ENCODE data around the gene SPHK2. TPM values are rescaled to one million over a fixed set of nuclear protein-coding genes. Genes with fewer than 3 reads are reported as not detected.
"Not testable (repeated sequence)": the region's sequence is repeated elsewhere in the genome, so short reads cannot be mapped to it uniquely, and the experiment has no call there.

Gene SPHK2
- total RNA-seq, 1 experiment from 2014 or later = 8.6 TPM

DNA sequence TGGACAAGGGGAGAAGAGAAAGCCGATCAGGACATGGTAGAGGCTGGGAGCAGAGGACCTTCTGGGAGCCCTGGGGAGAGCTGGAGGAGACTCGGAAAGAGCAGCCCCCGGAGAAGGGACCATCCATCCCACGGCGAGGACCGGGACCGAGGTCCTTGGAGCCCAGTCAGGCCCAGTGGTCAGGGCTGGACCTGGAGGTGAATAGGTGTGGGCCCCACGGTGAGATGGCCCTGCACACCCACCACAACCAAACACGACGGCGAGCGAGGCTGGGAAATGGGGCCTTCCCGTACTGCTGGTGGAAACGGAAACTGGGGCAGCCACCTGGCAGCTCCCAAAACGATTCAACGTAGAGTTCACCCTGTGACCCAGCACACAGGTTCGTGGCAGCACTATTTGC is 57.2 kb downstream of the SPHK2 start:
- Histone ChIP-seq H3K4me3 (no peak overlapping the region), H3K9me3 (no peaks in the 10 kb centered on the region), H3K27me3 (no peaks in the 10 kb centered on the region), H3K36me3 (no peaks in the 10 kb centered on the region)
- DNase-seq = no peak

DNA sequence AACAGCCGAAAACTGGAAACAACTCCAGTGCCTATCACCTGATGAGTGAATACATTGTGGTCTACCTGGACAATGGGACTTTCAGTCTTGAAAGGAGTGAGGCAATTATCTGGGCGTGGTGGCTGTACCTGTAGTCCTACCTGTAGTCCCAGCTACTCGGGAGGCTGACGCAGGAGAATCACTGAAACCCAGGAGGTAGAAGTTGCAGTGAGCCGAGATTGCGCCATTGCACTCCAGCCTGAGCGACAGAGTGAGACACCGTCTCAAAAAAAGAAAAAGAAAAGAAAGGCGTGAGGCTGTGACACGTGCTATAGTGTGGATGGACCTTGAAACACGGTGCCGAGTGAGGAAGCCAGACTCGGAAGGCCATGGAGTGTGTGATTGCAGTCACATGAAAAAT is 57.6 kb downstream of the SPHK2 start:
- Histone ChIP-seq H3K4me3 (no peak overlapping the region), H3K36me3 (no peaks in the 10 kb centered on the region), H3K27me3 (no peaks in the 10 kb centered on the region), H3K9me3 (no peaks in the 10 kb centered on the region)
- no peak for DNase-seq

GRCh38 chr19:48678201-48678600 is 58.9 kb downstream of the SPHK2 start:
- Histone ChIP-seq H3K9me3 (no peaks in the 10 kb centered on the region), H3K27me3 (no peaks in the 10 kb centered on the region), H3K36me3 (no peaks in the 10 kb centered on the region), H3K4me3 (no peak overlapping the region)
- DNase-seq = no peak

DNA sequence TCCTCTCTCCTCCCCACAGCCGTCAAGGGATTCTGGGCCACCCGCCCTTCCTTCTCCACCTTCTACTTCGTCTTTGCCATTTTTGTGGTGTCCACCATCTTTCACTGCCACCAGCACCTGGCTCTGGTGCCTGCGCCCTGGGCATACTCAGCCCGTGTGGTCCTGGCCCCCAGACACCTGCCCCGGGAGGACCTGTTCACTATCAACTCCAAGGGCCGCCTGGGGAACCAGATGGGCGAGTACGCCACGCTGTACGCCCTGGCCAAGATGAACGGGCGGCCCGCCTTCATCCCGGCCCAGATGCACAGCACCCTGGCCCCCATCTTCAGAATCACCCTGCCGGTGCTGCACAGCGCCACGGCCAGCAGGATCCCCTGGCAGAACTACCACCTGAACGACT is 60.7 kb downstream of the SPHK2 start:
- not testable (repeated sequence) for H3K9me3 ChIP-seq, H3K36me3 ChIP-seq, H3K27me3 ChIP-seq, H3K4me3 ChIP-seq, DNase-seq

Other genes starting within 250 kb of the SPHK2 start
- 51.3 and 103 TPM in 2 replicates for gene KDELR1, start 228.0 kb upstream of the SPHK2 start, total RNA-seq (2014; rRNA removed; shearing (Covaris generic); ENCODE audit: low replicate concordance)
- 0.03 TPM in 1 of 2 replicates, not detected in the other for gene GRIN2D, start 225.8 kb upstream of the SPHK2 start, total RNA-seq (2014; rRNA removed; shearing (Covaris generic); ENCODE audit: low replicate concordance)
- 86.6 and 138 TPM in 2 replicates for gene GRWD1, start 173.5 kb upstream of the SPHK2 start, total RNA-seq (2014; rRNA removed; shearing (Covaris generic); ENCODE audit: low replicate concordance)
- gene KCNJ14, start 163.9 kb upstream of the SPHK2 start, total RNA-seq (2014; rRNA removed; shearing (Covaris generic); ENCODE audit: low replicate concordance) = 0.22 and 0.43 TPM in 2 replicates
- 84.7 and 163 TPM in 2 replicates for gene CYTH2, start 150.1 kb upstream of the SPHK2 start, total RNA-seq (2014; rRNA removed; shearing (Covaris generic); ENCODE audit: low replicate concordance)
- not detected in 2 replicates for gene LMTK3, start 107.7 kb upstream of the SPHK2 start, total RNA-seq (2014; rRNA removed; shearing (Covaris generic); ENCODE audit: low replicate concordance)
- gene SULT2B1, start 67.3 kb upstream of the SPHK2 start, total RNA-seq (2014; rRNA removed; shearing (Covaris generic); ENCODE audit: low replicate concordance) = 0.49 TPM in 1 of 2 replicates, not detected in the other
- not detected in 2 replicates for gene SPACA4, start 12.8 kb upstream of the SPHK2 start, total RNA-seq (2014; rRNA removed; shearing (Covaris generic); ENCODE audit: low replicate concordance)
- gene FAM83E, start 4.4 kb upstream of the SPHK2 start, total RNA-seq (2014; rRNA removed; shearing (Covaris generic); ENCODE audit: low replicate concordance) = not detected in 2 replicates
- 3,057 and 3,727 TPM in 2 replicates for gene RPL18, start 328 bp upstream of the SPHK2 start, total RNA-seq (2014; rRNA removed; shearing (Covaris generic); ENCODE audit: low replicate concordance)
- 9.3 and 14.5 TPM in 2 replicates for gene DBP, start 17.9 kb downstream of the SPHK2 start, total RNA-seq (2014; rRNA removed; shearing (Covaris generic); ENCODE audit: low replicate concordance)
- 1.3 TPM in 1 of 2 replicates, not detected in the other for gene CA11, start 26.7 kb downstream of the SPHK2 start, total RNA-seq (2014; rRNA removed; shearing (Covaris generic); ENCODE audit: low replicate concordance)
- gene NTN5, start 53.5 kb downstream of the SPHK2 start, total RNA-seq (2014; rRNA removed; shearing (Covaris generic); ENCODE audit: low replicate concordance) = not detected in 2 replicates
- gene FUT2, start 76.5 kb downstream of the SPHK2 start, total RNA-seq (2014; rRNA removed; shearing (Covaris generic); ENCODE audit: low replicate concordance) = not detected in 2 replicates
- 0.79 TPM in 1 of 2 replicates, not detected in the other for gene MAMSTR, start 100.2 kb downstream of the SPHK2 start, total RNA-seq (2014; rRNA removed; shearing (Covaris generic); ENCODE audit: low replicate concordance)
- gene RASIP1, start 121.1 kb downstream of the SPHK2 start, total RNA-seq (2014; rRNA removed; shearing (Covaris generic); ENCODE audit: low replicate concordance) = 0.72 TPM in 1 of 2 replicates, not detected in the other
- gene IZUMO1, start 127.4 kb downstream of the SPHK2 start, total RNA-seq (2014; rRNA removed; shearing (Covaris generic); ENCODE audit: low replicate concordance) = not detected in 2 replicates
- 0.07 and 0.16 TPM in 2 replicates for gene FUT1, start 133.1 kb downstream of the SPHK2 start, total RNA-seq (2014; rRNA removed; shearing (Covaris generic); ENCODE audit: low replicate concordance)
- not detected in 2 replicates for gene FGF21, start 136.0 kb downstream of the SPHK2 start, total RNA-seq (2014; rRNA removed; shearing (Covaris generic); ENCODE audit: low replicate concordance)
- gene BCAT2, start 191.5 kb downstream of the SPHK2 start, total RNA-seq (2014; rRNA removed; shearing (Covaris generic); ENCODE audit: low replicate concordance) = 21.3 and 59.1 TPM in 2 replicates
- gene HSD17B14, start 217.0 kb downstream of the SPHK2 start, total RNA-seq (2014; rRNA removed; shearing (Covaris generic); ENCODE audit: low replicate concordance) = not detected in 2 replicates
- gene PLEKHA4, start 249.1 kb downstream of the SPHK2 start, total RNA-seq (2014; rRNA removed; shearing (Covaris generic); ENCODE audit: low replicate concordance) = 5.4 and 14.5 TPM in 2 replicates